Activated CD4-positive, alpha-beta T cell treated with anti-CD3 and anti-CD28 coated beads, Interleukin-2, amount 10 ng/mL, durations not matched to agents 24 days and 14 days (primary cell): ENCODE measurements around the gene GALNT9. TPM values are rescaled to one million over a fixed set of nuclear protein-coding genes. Genes with fewer than 3 reads are reported as not detected.

Source experiments
- DNase-seq: peaks from one replicate; pipeline ENCODE4 v3.0.0; 2022
- H3K27ac Mint-ChIP-seq: one replicate; pipeline ENCODE4 v1.8.0; 2022; ENCODE audit warnings: mild to moderate bottlenecking, mixed read lengths
- H3K27me3 Mint-ChIP-seq: one replicate; pipeline ENCODE4 v1.8.0; 2022; ENCODE audit warnings: mixed read lengths
- H3K36me3 Mint-ChIP-seq: one replicate; pipeline ENCODE4 v1.8.0; 2022; ENCODE audit warnings: low read depth, mild to moderate bottlenecking, mixed read lengths
- H3K4me1 Mint-ChIP-seq: one replicate; pipeline ENCODE4 v1.8.0; 2021; ENCODE audit warnings: mixed read lengths
- H3K4me3 Mint-ChIP-seq: one replicate; pipeline ENCODE4 v1.8.0; 2022; ENCODE audit warnings: mild to moderate bottlenecking, moderate library complexity, mixed read lengths
- H3K9me3 Mint-ChIP-seq: one replicate; pipeline ENCODE4 v1.8.0; 2021; ENCODE audit warnings: mixed read lengths
- intact Hi-C: fragments of 100-400 bp; cut with micrococcal nuclease; formaldehyde crosslinking; loops from one replicate; pipeline ENCODE4 v1.15.1; 2023
- total RNA-seq: library from RNA; stranded (reverse); gene quantifications from 2 replicates; pipeline ENCODE4 v1.2.3, GENCODE V29; 2022

The GALNT9 gene
- total RNA-seq, 1 donor from 2014 or later: not detected

DNA sequence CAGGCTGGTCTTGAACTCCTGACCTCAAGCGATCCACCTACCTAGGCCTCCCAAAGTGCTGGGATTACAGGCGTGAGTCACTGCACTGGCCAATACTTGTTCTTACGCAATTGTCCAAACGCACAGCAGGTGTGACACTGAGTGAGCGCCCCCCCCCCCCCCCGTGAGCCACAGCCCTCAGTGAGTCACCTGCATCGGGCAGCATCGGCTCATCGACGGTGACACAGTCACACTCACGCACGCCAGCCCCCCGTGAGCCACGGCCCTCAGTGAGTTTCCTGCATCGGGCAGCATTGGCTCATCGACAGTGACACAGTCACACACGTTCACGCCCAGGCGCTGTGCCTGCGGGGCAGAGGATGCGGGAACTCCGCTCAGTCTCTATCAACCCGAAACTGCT lies 42.5 kb downstream of the GALNT9 start:
- H3K4me3 Mint-ChIP-seq: no peak overlapping the region
- H3K4me1 Mint-ChIP-seq: no peaks in the 10 kb centered on the region
- H3K27me3 Mint-ChIP-seq: peaks cover 18% of the 10 kb centered on the region
- DNase-seq: no peak
- H3K9me3 Mint-ChIP-seq: peaks cover 1% of the 10 kb centered on the region
- intact Hi-C loops: no loop called here
- peaks cover under 1% of the 10 kb centered on the region for H3K36me3 Mint-ChIP-seq
- no peak overlapping the region for H3K27ac Mint-ChIP-seq

DNA sequence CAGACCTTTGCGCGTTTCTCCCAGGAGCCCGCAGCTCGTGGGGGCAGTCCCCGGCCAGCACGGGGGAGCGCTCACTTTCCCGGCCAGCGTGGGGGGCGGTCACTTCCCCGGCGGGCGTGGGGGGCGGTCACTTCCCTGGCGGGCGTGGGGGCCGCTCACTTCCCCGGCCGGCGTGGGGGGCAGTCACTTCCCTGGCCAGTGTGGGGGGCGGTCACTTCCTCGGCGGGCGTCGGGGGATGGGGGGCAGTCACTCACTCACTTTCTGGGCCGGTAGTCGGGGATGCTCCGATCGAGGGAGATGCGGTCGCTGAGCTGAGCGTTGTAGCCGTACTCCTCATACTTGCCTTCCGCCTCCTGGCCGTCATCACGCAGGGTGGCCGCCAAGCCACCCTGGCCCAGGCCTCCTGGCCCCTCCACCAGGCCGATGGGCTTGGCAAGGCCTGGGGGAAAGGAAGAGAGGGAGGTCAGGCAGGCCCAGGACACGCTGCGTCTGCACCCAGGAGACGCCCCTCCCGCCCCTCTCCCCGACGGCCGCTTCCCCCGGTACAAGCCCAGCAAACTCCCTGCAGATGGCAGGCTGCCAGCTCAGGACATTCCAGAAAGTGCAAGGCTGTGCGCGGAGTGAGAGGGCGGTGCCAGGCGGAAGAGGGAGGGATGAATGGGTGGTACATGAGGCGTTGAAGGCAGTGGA lies 43.3 kb downstream of the GALNT9 start:
- no peak overlapping the region for H3K27ac Mint-ChIP-seq
- no peak overlapping the region for H3K4me3 Mint-ChIP-seq
- intact Hi-C loops: no loop called here
- no peaks in the 10 kb centered on the region for H3K36me3 Mint-ChIP-seq
- no peak for DNase-seq
- H3K9me3 Mint-ChIP-seq: no peaks in the 10 kb centered on the region
- H3K27me3 Mint-ChIP-seq: peaks cover 18% of the 10 kb centered on the region
- no peaks in the 10 kb centered on the region for H3K4me1 Mint-ChIP-seq

GRCh38 chr12:132284827-132285741 lies 44.3 kb downstream of the GALNT9 start:
- intact Hi-C loops: no loop called here

GRCh38 chr12:132284071-132284826 lies 45.1 kb downstream of the GALNT9 start:
- DNase-seq: no peak
- Mint-ChIP-seq H3K4me1 (no peaks in the 10 kb centered on the region), H3K27me3 (peaks cover 18% of the 10 kb centered on the region), H3K9me3 (no peaks in the 10 kb centered on the region), H3K36me3 (no peaks in the 10 kb centered on the region), H3K4me3 (no peak overlapping the region), H3K27ac (no peak overlapping the region)
- intact Hi-C loops: no loop called here

More at GRCh38 chr12:132284827-132285741, 44.3 kb downstream of the GALNT9 start:
- Mint-ChIP-seq H3K4me1 (no peaks in the 10 kb centered on the region), H3K4me3 (no peak overlapping the region), H3K9me3 (no peaks in the 10 kb centered on the region), H3K36me3 (no peaks in the 10 kb centered on the region), H3K27ac (no peak overlapping the region), H3K27me3 (peaks cover 18% of the 10 kb centered on the region)
- no peak for DNase-seq

GRCh38 chr12:132282950-132283771 lies 46.2 kb downstream of the GALNT9 start:
- no peak overlapping the region for H3K27ac Mint-ChIP-seq
- H3K4me3 Mint-ChIP-seq: no peak overlapping the region
- H3K36me3 Mint-ChIP-seq: no peaks in the 10 kb centered on the region
- H3K4me1 Mint-ChIP-seq: no peaks in the 10 kb centered on the region
- peaks cover 18% of the 10 kb centered on the region for H3K27me3 Mint-ChIP-seq
- no peaks in the 10 kb centered on the region for H3K9me3 Mint-ChIP-seq
- intact Hi-C loops: no loop called here
- no peak for DNase-seq

DNA sequence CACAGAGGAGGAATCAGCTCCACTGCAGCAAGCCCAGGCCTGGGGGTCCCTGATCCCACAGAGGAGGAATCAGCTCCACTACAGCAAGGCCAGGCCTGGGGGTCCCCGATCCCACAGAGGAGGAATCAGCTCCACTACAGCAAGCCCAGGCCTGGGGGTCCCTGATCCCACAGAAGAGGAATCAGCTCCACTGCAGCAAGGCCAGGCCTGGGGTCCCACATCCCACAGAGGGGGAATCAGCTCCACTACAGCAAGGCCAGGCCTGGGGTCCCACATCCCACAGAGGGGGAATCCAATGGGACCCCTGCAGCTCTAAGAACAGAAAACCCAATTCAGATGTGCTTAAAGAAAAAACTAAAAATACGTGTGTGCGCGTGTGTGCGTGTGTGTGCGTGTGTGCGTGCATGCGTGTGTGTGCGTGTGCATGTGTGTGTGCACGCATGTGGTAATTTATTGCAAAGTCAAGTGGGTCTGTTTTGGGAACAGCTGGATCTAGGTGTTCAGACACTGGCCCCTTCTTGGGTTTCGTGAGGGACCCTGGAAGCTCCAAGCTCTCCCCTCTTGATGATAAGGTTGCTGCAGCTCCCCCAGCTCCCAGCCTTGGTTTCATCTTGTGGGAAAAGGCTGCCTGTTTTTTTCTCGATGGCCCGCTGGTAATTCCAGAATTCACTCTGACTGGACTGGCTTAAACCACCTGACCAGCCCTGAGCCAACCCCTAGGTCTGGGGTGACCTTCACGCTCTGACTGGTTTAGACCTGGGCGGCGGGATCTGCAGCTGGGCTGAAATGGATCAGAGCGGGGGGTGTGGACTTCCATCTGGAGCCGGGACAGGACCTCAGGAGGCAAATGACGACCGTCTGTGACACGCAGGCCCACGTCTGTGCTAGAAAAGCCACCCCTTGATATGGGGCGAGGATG lies 47.1 kb downstream of the GALNT9 start:
- H3K9me3 Mint-ChIP-seq: no peaks in the 10 kb centered on the region
- DNase-seq: no peak
- intact Hi-C loops: no loop called here
- H3K27ac Mint-ChIP-seq: no peak overlapping the region
- no peaks in the 10 kb centered on the region for H3K4me1 Mint-ChIP-seq
- peaks cover 16% of the 10 kb centered on the region for H3K27me3 Mint-ChIP-seq
- H3K36me3 Mint-ChIP-seq: no peaks in the 10 kb centered on the region
- no peak overlapping the region for H3K4me3 Mint-ChIP-seq

DNA sequence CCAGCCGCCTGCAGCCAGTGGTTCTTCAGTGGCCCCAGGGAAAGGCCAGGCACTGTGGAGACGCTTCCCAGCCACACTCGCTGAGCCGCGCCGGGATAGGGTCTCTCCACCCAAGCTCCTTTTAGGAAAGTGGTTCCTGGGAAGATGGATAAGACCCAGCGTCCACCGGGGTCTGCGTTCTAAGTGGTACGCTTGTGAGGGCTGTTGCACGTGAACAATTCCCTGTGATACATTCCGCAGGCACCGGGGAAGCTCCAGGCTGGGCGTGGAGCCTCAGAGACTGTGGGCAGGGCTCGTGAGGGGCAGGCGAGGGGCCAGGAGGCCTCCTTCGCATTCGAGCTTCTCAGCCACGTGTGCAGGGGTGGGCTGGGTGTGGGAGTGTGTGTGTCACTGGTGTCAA lies 48.4 kb downstream of the GALNT9 start:
- DNase-seq: no peak
- no peak overlapping the region for H3K4me3 Mint-ChIP-seq
- H3K27me3 Mint-ChIP-seq: peaks cover 9% of the 10 kb centered on the region
- H3K27ac Mint-ChIP-seq: no peak overlapping the region
- H3K9me3 Mint-ChIP-seq: no peaks in the 10 kb centered on the region
- intact Hi-C loops: no loop called here
- no peaks in the 10 kb centered on the region for H3K36me3 Mint-ChIP-seq
- no peaks in the 10 kb centered on the region for H3K4me1 Mint-ChIP-seq

GRCh38 chr12:132280406-132280805 lies 49.0 kb downstream of the GALNT9 start:
- H3K4me1 Mint-ChIP-seq: no peaks in the 10 kb centered on the region
- H3K27ac Mint-ChIP-seq: no peak overlapping the region
- intact Hi-C loops: no loop called here
- peaks cover 5% of the 10 kb centered on the region for H3K27me3 Mint-ChIP-seq
- H3K4me3 Mint-ChIP-seq: no peak overlapping the region
- H3K36me3 Mint-ChIP-seq: no peaks in the 10 kb centered on the region
- no peaks in the 10 kb centered on the region for H3K9me3 Mint-ChIP-seq
- no peak for DNase-seq

- no peaks in the 10 kb centered on the region for H3K9me3 Mint-ChIP-seq
- no peak overlapping the region for H3K4me3 Mint-ChIP-seq
- no peaks in the 10 kb centered on the region for H3K36me3 Mint-ChIP-seq
- H3K4me1 Mint-ChIP-seq: no peaks in the 10 kb centered on the region
- no peak for DNase-seq
- intact Hi-C loops: no loop called here
- no peak overlapping the region for H3K27ac Mint-ChIP-seq
- H3K27me3 Mint-ChIP-seq: peaks cover 5% of the 10 kb centered on the region
Observed at GRCh38 chr12:132279930-132280329, 49.5 kb downstream of the GALNT9 start.

GRCh38 chr12:132279184-132279889 lies 50.1 kb downstream of the GALNT9 start:
- Mint-ChIP-seq H3K9me3 (no peaks in the 10 kb centered on the region), H3K4me3 (no peak overlapping the region), H3K36me3 (no peaks in the 10 kb centered on the region), H3K27me3 (peaks cover 4% of the 10 kb centered on the region), H3K27ac (no peak overlapping the region), H3K4me1 (no peaks in the 10 kb centered on the region)
- intact Hi-C loops: no loop called here
- no peak for DNase-seq

- Mint-ChIP-seq H3K4me3 (no peak overlapping the region), H3K27ac (no peak overlapping the region), H3K9me3 (no peaks in the 10 kb centered on the region), H3K36me3 (no peaks in the 10 kb centered on the region), H3K27me3 (no peaks in the 10 kb centered on the region), H3K4me1 (no peaks in the 10 kb centered on the region)
- DNase-seq: no peak
- intact Hi-C loops: no loop called here
Observed at GRCh38 chr12:132278401-132279183, 50.8 kb downstream of the GALNT9 start.
